NCI-H748 treated with DMSO at 0.1 percent for 48 hours (cell line): ENCODE measurements around the gene WWOX.
A peak's percentile ranks its signal among the peaks of the same experiment; 100 is the strongest.

ENCODE experiments used
- DNase-seq: peaks from one replicate; lab custom pipeline; 2025; lab: John Stamatoyannopoulos, UW

WWOX gene

GRCh38 chr16:78473031-78473699 lies 373.7 kb downstream of the WWOX start:
- no peak for DNase-seq

DNA sequence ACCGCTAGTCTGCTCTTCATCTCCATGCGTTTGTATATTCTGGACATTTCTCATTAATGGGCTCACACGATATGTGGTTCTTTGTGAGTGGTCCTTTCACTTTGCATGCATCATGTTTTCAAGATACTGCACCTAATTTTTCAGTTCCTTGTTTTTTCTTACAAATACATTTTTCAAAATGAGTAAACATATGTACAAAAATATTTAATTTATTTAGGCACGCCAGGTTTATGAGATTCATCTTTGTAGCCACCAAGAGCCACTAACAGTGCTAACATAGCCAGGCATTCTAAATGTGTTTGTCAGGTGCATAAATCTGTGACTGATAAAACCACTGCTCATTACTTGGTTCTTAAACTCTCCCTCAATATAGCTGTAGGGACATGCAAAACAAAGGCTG lies 375.3 kb downstream of the WWOX start:
- no peak for DNase-seq

DNA sequence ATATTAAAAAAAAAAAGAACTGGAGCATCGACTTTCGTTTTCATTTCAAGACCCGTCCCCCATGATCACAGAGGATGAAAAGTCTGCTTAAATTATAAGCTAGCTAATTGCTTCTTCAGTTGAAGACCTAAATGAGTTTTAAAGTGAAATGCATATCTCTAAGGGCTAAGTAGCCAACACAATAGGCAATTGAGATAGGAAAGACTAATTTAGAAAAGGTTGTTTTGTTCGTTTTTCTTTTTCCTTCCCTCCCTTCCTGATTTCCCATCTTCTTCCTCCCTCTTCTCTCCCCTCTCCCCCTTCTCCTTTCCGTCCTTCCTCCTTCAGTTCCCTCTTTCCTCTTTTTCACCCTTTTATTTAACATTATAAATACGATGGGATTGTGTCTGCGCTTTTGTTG lies 377.2 kb downstream of the WWOX start:
- DNase-seq, result no peak

DNA sequence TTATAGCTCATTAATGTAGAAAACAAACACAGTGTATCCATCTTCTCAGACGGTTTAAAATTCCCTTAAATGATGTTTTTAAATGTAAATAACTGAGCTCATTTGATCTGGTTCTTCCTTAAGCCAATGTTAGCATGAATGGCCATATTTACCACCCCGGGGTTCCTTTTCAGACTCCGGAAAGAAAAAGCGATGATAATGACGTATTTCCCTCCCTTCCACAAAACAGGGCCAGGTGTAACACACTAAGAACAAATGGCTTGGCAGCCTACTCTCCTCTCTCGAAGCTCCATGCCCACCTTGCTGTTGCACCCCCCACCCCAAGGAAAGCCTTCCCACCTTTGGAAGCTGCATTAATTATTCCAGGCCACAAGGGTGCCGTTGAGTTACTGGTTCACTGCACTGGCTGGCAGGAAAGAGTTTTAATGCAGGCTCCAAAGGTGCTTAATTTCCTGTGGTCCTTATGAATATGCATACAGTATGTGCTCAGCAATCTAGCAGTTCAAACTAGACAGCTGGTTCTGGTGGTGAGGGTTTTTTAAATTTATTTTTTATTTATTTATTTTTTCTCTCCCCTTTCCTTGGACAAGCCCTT lies 378.9 kb downstream of the WWOX start:
- DNase-seq, result peak; percentile 28

DNA sequence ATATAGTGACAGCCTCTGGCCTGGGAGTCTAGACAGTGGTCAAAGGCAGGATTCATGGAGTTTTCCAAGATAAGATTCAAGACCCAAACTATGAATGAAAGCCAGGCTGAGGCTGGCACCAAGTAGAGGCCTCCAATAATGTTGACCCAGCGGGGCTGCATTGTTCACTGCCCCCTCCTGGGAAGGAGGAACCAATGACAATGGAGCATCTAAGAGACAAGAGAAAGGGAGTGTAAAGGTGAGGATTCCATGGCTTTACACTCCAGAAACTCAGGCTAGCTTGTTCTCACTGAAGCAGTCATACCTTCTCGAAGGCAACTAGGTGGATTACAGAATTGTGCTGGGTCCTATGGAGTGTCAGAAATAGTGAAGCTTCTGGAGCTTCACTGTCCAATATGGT lies 380.3 kb downstream of the WWOX start:
- DNase-seq, result no peak

DNA sequence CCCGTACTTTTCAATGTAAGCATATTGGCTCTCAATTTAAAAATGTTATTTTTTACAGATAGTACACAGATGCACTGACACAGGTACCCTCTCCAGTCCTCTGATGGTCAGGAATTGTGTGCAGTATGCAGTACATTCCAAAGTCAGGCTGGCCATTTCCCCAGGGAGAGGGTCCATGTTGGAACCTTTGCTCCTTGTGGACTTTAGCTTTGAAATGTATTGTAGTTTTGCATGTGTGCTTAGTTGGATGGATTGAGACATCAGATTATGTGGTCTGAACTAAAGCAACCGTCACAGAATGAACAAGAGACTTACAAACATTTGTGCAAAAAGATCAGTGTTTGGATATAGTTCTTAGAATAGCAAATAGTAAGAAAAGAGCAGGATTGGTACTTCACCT lies 381.1 kb downstream of the WWOX start:
- DNase-seq, result no peak

DNA sequence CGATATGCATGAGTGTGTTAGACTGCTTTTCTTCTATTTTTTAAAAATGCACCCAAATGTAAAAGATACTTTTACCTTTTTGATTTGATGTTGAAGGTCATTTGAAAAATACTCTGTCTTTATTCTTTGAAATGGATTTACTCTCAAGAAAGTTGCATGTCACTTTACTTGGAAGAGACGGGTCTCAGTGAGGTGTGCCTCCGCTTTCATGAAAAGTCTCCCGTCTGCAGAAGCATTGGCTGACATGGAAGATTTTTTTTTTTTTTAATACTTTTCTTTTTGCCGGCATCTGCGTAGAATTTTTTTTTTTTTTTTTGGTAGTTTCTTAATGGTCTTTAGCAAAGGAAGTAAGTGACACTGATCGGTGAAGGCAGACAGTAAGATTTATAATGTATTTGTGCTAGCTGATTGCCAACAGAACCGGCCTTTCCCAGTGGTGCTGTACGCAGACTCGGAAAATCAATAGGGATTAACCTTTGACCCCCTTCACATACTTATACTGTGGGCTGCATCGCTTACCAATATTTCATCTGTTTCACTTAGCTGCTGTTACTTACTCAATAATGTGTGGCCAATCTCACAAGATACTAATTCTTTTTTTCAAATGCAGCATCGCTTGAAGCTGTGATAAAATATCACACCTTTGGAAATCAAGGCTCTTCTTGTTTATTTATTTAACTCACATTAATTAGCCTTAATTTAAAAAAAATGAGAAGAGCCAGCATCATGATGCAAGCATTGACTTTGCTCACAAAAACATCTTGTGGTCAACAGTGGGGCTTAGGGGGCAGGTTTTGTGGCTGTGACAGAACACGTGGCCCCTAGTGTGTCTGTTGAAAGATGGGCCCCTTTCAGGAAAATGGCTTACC lies 383.9 kb downstream of the WWOX start:
- DNase-seq, result no peak

DNA sequence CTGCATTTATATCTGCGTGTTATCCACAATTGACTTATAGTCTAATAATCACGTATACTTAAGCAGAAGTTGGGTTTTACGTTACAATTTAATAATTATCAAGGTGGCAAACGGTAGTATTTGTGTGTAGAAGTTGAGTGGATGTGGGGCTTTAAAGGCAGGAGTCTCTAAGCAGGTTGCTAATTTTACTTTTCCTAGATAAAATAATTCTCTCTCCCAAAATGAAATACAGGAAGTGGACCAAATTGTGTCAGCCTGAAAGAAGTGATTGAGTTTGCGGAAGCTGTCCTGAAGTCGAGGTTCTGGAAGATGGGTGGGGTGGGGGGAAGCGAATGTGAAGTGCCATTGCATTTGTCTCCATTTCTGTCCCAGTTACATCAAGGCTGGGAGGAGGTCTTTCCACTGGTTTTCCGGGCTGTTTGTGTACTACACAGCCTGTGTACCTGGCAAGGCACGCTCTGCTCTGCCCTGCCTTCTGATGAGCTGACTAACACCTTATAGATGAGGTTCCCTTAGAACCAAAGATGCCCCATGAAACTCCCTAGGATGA lies 385.1 kb downstream of the WWOX start:
- no peak for DNase-seq

DNA sequence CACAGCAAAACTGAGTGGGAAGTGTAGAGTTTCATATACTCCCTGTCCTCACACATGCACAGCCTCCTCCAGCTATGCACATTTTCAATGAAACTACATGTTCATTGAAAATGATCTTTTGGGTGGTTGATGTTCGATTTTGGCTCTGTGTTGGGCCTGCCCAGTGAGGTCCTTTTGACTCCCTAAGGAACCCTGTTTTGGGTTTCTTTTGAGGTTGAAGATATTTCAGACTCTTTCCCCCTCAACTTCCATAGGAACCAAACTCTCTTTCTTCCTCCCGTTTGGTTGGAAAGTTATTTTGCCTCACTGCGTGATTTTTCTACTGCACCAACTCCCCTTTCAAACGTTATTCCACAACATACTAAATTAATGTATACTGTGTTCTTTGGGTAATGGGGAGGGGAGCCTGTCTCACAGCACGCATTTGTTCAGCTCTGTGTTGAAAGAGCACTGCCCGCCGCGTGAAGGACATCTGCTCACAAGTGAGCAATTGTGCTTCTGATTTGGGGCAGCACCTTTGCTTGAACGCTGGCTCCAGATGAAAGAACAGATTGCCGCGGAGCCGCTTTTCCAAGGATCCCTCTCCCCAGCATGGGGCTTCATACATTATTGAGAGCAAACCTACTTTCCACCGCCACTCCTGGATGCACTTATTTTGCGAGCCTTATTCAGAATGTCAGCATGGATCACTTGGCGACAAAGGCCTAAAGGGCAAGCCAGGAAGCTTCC lies 385.9 kb downstream of the WWOX start:
- no peak for DNase-seq

DNA sequence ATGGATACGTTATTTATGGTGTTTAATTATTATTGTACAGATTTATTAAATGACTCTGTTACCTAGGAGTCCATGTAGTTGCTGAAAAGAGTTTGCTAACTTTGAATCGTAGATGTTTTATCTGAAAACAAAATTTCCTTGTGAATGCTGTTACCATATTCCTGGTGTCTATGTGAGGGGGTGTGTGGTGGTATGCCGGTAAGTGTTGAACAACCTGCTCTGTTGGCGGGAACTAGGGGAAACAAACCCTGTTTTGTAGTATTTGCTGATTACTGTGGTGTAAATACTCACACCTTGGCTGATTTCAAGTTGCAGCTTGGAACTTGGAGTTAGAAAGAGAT lies 386.4 kb downstream of the WWOX start:
- no peak for DNase-seq

GRCh38 chr16:78487471-78487870 lies 388.0 kb downstream of the WWOX start:
- DNase-seq, result no peak

DNA sequence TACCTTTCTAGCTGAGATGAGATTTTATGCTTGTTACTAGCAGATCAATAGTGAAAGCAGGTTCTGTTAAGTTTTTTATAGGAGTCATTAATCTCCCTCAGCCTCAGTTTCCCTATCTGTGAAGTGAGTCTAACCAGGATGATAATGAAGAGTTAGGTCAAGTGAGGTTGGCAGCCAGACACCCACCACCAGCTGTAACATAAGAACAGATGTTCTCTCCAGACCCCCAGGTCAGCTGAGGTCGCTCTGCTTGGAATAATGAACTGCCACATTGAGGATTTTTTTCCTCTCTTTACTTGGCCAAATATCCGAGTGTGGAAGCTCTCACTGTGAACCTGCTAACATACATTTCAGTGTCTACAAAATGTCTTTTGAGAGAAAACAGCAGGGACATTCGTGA lies 389.6 kb downstream of the WWOX start:
- DNase-seq, result no peak

GRCh38 chr16:78489631-78490030 lies 390.2 kb downstream of the WWOX start:
- no peak for DNase-seq

DNA sequence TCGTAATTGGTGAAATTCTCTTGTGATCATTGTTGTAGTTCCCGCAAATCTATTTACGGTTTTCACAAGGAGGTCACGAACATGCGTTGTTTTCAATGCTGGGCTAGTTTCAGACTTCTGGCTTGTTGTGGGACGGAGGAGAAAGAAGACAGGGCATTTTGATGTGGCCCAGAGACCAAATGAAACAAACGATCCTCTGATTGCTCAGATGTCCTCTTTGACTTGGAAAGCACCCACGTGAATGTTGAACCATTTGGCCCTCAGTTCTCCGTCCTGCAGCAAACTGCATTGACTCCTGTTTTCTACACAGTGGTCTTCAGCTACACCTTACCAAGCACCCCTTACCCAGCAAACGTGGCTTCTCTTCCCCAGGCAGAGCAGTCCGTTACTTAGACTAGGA lies 391.0 kb downstream of the WWOX start:
- no peak for DNase-seq

DNA sequence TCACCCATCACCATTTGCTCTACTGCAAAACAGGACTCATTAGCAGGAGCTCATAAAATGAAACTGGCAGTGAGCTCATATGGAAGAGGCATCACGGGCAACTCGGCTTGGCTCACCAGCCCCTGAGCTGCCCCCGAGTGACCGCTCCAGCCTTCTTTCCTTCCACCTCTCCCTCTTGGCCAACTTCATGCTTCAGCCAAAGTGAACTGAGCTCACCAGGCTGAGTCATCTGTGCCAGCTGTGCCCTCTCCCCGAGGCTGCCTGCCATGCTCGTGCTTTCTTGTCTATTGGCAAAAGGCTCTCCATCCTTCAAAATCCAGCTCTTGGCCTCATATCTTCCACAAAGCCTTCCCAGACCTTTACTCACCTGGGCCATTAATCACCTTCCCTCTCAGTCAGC lies 391.4 kb downstream of the WWOX start:
- no peak for DNase-seq

- no peak for DNase-seq
Observed at GRCh38 chr16:78493573-78493972, 394.1 kb downstream of the WWOX start.

DNA sequence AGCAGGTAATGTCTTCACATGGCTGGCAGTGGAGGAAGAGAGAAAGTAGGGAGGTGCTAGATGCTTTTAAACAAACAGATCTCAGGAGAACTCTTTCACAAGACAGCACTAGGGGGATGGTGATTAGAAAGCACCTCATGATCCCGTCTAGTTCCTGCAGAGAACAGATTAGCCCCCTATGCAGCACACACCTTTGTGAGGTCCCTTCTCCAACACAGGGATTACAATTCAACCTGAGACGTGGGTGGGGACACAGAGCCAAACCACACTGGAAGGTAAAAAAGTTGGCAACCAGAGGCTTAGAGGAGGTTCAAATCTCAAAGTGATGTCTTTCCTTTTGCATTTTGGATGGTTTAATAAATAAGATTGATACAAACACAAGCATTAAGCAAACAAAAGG lies 394.7 kb downstream of the WWOX start:
- no peak for DNase-seq

DNA sequence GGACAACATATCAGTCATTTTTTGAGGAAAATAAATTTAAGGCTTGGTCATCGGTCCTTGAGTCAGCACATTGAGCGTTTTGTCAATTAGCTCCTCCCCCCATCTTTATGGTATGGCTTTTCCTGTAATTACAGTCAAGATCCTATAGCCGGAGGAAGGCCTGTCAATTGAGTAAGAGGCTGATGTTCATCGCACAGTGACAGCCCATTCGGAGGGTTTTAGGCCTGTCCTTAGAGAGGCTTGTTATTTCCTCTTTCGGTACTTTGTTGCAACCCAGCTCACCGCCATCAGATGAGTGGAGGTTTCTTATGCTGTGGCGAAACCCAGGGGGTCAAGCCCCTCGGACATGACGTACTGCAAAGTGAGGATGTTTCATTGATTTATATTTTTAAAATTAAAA lies 395.2 kb downstream of the WWOX start:
- DNase-seq, result no peak

DNA sequence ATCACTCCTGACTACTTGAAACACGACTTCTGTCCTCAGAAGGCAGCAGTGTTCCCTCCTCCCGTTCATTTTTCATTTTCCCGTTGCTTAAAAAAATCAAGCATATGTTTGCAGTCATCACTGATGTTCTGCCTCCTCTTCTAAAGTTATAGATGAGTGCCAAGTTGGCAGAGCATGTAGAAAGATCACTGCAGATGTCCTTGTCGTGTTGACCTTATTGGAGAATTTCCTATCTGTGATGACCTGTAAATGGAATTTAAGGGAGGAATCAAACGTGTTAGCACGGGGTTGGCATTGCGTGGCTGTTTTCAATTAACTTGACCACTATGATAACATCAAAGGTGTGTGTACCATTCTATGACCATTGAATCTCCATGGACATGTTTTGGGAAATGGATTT lies 396.7 kb downstream of the WWOX start:
- DNase-seq, result no peak

- DNase-seq, result no peak
Observed at GRCh38 chr16:78499399-78499798, 399.9 kb downstream of the WWOX start.

DNA sequence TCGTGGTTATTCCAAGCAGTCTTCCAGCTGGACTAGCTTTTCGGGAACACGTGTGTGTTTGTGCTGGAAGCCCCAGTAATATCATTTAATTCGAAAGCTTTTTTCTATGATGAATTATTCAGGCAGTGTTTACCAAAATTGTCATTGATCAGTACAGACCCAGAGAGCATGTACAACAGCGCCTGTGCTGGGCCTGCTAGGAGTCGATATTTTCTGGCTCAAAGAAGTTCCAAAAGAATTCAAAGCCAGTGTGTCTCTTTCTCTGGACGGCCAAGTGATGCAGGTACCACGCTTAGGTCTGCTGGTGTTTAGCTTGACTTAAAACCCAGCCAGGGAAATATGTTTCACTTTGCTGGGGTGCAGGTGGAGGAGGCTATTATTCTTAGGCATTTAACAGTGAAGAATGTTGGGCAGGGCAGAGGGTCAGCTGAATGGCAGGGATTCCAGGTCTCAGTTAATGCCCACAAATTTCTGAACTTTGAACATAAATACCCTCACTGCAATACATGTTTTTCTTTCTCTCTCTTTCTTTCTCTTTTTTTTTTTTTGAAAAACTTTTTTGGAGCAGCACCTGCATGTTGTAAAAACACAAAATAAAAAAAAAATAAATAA lies 401.3 kb downstream of the WWOX start:
- no peak for DNase-seq

DNA sequence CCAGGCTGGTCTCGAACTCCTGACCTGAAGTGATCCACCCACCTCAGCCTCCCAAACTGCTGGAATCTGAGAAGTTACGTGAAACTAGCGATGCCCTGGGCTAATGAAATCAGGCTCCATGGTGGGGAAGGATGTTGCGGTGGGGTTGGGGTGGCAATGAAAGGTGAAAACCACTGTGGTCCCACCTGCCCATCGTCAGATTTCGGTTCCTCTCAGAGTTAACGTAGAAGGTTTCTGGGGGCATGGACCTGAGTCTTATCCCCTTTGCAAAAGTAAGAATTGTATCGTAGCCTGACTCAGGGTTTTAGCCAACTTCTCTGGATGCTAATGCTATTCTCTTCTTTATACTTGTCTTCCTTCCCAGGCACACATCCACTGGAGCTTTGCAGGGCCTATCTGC lies 402.3 kb downstream of the WWOX start:
- DNase-seq, result no peak
